ENCODE results near the gene FCRLB. TPM values are rescaled to one million over a fixed set of nuclear protein-coding genes. Genes with fewer than 3 reads are reported as not detected.
A peak's percentile ranks its signal among the peaks of the same experiment; 100 is the strongest.
"Not testable (repeated sequence)": the region's sequence is repeated elsewhere in the genome, so short reads cannot be mapped to it uniquely, and the experiment has no call there.

FCRLB gene
- total RNA-seq, 1 donor from 2014 or later, result 1.1 TPM

DNA sequence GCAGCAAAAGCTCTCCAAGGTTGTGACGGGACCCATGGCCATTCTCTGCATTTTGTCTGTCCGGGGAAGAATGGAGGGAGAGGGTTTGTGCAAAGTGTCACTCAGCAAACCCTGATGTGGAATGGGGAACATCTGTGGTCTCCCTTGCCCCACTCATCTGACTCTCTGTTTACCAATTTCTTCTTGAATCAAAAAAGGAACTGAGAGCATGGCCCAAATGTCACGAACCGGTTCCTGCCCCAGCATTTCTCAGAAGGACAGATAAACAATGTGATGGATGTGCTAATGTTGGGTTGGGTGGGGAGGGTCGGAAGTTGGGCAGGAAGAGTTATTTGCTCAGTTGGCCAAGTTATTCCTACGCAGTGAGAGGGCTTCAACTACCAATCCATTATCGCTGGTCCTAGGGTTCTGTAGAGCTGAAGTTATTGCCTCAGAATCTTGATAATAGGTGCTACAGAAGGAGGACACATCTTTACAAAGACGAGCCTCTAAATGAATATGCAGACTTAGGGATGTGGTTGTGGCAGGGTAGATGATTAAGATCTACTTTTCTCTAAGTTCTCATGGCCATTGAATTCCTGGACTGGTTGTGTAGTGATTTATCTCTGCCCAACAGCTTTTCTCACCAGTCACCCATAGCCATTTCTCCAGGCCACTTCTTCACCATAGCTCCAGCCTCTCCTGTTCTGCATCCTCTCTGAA, 18.7 kb downstream of the FCRLB start:
- DNase-seq (ENCODE audit: low read depth), result no peak

DNA sequence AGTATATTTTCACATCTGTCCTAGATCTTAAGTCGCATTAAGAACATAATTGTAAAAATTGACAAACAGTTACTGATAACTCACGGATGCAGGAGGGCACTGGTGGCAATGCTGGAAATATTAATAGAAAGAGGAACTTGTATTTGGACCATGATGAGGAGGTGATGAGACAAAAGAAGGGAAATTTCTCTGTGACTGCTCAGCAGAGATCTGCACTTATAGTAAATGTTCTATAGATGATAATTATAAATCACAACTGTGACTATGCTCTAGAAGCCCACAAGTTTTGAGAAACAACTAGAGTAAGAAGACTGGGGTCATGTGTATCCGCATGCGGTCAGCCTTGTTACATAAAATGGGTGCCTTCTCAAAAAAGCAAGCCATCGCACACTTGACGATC, 19.6 kb downstream of the FCRLB start:
- DNase-seq (ENCODE audit: low read depth), result no peak

DNA sequence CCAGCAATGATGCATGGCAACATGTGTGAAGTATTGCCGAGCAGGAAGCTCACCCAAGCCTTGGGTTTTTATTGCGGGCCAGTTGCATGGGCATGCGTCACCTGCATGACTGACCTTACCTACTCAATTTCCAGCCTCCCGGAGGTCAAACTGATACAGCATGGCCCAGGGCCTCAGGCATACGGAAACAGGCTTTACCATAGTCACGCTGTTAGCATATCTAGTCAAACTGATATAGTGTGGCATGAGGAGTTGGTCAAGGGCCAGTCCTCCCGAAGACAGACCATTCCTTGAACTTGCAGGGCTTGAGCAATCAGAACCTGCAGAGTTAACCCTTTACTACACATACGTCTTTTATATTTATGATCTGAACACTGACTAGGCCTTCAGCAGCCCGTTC, 21.9 kb downstream of the FCRLB start:
- DNase-seq (ENCODE audit: low read depth), result no peak

DNA sequence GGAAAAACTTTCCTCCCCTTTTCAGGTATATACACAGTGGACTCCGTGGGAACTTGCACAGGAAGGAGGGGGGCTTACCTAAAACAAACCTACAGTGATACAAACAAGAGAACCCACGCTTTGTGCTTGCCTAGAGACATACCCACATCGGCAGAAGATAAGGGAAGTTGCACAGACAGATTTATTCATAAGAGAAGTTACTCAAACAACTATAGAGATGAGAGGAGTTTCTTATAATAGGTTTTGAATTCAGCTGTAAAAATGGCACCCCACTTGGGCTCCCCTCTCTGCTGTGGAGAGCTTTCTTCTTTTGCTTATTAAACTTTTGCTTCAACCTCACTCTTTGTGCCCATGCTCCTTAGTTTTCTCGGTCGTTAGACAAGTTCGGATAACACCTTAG, 26.5 kb downstream of the FCRLB start:
- no peak for DNase-seq (ENCODE audit: low read depth)

DNA sequence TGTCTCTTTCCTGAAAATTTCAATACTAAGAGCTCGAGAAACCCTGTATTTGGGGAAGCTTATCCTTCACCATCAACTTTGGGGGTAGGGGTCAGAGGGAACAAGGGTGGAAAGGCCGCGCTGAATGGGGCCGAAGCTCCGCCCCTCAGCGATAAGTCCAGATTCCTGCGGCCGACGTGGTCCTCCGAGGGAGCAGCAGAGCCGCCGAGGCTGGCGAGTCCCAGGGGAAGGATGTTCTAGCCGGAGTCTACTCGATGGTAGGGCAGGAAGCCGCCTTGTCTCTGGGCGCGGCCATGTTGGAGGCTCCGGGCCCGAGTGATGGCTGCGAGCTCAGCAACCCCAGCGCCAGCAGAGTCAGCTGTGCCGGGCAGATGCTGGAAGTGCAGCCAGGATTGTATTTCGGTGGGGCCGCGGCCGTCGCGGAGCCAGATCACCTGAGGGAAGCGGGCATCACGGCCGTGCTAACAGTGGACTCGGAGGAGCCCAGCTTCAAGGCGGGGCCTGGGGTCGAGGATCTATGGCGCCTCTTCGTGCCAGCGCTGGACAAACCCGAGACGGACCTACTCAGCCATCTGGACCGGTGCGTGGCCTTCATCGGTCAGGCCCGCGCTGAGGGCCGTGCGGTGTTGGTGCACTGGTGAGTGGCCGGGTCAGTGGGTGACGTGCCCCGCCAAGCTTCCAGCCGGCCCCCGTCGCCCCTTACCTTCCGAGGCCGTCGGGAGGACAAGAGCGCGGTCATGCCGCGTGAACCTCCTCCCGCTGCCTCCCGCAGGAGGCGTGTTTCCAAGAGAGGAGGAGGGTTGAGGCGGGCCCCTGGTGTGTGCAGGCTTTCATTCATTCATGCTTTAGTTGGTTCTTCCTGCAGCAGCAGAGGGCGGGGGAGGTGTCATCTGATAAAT, 28.4 kb downstream of the FCRLB start, which contains the start of gene DUSP12:
Gene DUSP12 (plus strand): TSS at position 278 of the 899 bp plus-strand sequence. CDS start 16 bp downstream, at position 294.
- peak; percentile 91 for DNase-seq (ENCODE audit: low read depth)

- peak; percentile 30 for DNase-seq (ENCODE audit: low read depth)
These were observed 42.3 kb downstream of the FCRLB start for GRCh38 chr1:161763522-161764098.

DNA sequence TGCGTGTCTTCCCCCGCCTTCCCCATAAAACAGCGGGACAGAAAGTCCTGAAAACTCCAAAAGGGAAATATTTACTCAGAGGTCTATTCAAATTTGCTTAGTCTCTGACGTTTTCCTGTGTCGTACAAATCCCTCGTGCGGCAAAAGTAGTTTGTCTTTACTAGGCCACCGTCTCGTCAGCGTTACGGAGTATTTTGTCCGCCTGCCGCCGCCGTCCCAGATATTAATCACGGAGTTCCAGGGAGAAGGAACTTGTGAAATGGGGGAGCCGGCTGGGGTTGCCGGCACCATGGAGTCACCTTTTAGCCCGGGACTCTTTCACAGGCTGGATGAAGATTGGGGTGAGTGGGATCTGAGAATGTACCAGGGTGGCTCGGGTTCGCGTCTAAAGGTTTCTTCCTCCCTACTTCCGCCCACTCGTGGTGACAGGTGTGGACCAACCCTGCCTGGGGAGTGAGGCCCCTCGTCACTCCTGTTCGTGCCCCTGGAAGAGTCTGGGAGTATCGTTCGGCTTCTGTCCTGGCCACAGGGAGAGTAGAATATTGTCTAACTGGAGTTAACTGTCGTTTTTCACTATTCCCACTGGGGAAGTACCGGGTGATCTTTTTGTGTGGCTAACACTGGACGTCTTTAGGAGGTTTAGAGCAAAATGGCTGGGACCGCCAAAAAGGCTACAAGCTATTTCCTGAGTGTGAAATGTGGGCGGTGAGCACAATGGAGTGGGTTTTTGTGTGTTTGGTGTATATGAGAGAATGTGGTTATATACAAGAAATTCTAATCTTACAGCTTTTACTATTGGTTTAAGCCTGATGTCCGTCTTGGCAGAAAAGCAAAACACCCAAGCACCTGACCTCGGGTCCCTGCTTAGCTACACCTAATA, 45.0 kb downstream of the FCRLB start, which contains the start of gene ATF6:
Gene ATF6 (plus strand): TSS at position 219 of the 880 bp plus-strand sequence. CDS start 41 bp downstream, at position 260.
- peak; percentile 94 for DNase-seq (ENCODE audit: low read depth)

GRCh38 chr1:161768461-161768860, 47.1 kb downstream of the FCRLB start:
- DNase-seq (ENCODE audit: low read depth), result no peak

DNA sequence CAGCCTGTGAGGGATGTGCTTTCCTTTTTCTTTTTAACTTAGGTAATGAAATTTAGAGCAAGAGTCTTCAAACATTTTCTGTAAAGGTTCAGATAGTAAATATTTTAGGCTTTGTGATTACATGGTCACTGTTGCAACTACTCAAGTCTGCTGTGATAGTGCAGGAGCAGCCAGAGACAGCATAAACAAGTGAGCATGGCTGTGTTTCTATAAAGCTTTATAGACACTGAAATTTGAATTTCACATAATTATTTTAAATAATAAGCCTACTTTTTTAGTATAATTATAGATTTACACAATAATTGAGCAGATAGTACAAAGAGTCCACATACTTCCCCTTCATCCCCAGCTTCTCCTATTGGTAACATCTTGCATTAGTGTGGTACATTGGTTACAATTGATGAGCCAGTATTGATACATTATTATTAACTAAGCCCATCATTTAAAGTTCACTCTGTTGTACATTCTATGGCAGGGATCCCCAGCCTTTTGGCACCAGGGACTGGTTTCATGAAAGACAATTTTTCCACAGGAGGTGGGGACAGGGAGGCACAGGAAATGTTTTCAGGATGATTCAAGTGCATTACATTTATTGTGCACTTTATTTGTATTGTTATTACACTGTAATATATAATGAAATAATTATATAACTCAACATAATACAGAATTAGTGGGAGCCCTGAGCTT, 47.8 kb downstream of the FCRLB start:
- no peak for DNase-seq (ENCODE audit: low read depth)

- not testable (repeated sequence) for DNase-seq (ENCODE audit: low read depth)
These were observed 48.3 kb downstream of the FCRLB start for GRCh38 chr1:161769673-161770045.

- no peak for DNase-seq (ENCODE audit: low read depth)
These were observed 48.9 kb downstream of the FCRLB start for GRCh38 chr1:161770250-161770649.

DNA sequence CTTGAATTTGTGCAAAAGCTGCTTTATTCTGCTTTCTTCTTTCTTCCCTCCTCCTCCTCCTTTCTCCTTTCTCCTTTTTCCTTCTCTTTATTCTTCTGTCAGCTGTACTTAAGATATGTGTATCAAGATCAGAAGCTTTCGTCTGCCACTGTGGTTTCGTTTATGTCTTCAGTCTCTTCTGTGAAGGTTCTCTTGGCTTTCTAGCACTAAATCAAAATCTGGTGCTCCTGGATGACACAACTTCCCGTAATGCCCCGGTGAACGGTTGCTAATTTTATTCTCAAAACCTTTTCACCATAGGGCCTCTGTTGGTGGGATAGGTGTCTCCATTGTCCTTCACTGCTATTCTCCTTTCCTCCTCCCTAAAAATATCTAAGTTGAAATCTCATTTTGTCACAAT, 49.8 kb downstream of the FCRLB start:
- no peak for DNase-seq (ENCODE audit: low read depth)

GRCh38 chr1:161771973-161772372, 50.6 kb downstream of the FCRLB start:
- no peak for DNase-seq (ENCODE audit: low read depth)

DNA sequence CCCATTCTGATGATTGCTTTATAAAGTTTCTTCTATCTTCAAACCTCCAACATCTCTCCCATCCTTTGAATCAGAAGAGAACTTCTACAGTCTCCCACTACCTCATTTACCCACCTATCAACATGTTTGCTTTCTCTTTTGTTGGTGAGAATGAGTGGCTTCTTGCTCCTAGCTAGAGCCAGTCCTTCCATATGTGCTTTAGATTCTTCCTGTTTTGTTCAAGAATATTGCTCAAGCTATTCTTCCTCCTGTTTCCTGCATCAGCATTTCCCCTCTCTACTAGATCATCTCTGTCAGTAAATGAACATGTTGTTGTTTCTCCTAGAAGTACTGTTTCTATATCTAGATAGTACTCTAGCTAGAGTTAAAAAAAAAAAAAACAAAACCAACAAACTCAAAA, 51.1 kb downstream of the FCRLB start:
- DNase-seq (ENCODE audit: low read depth), result no peak

DNA sequence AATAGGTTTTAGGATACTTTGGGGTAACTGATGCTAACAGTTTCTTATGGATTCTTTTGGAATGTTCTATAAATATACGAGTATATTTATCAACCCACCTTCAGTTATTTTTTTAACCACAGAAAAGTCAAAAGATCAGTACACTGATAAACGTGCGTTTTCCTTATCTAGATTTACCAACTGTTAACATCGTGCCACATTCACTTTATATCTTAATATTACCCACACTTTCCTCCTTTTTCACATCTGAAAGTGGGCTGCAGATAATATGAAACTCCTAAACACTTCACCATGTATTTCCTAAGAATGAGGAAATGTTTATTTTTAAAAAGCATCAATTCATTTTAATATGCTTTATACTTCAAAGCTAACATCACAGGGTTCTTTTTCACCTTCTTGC, 52.4 kb downstream of the FCRLB start:
- DNase-seq (ENCODE audit: low read depth), result no peak

- no peak for DNase-seq (ENCODE audit: low read depth)
These were observed 55.9 kb downstream of the FCRLB start for GRCh38 chr1:161777261-161777660.

Other genes starting within 250 kb of the FCRLB start
- gene FCGR2A, start 216.1 kb upstream of the FCRLB start, total RNA-seq, result 0.15 TPM in 1 of 2 replicates, not detected in the other
- gene HSPA6, start 197.0 kb upstream of the FCRLB start, total RNA-seq, result 0.17 and 0.25 TPM in 2 replicates
- gene FCGR3A, start 171.7 kb upstream of the FCRLB start, total RNA-seq, result not detected in 2 replicates
- gene FCGR3B, start 90.4 kb upstream of the FCRLB start, total RNA-seq, result not detected in 2 replicates
- not detected in 2 replicates for gene FCGR2B, start 58.4 kb upstream of the FCRLB start, total RNA-seq
- 1.4 TPM in 1 of 2 replicates, not detected in the other for gene FCRLA, start 14.3 kb upstream of the FCRLB start, total RNA-seq
- 30.0 and 37.9 TPM in 2 replicates for gene DUSP12, start 28.2 kb downstream of the FCRLB start, total RNA-seq
- gene ATF6, start 44.8 kb downstream of the FCRLB start, total RNA-seq, result 35.1 and 42.8 TPM in 2 replicates